Keratinocyte (primary cell): Measurements from ENCODE around the gene ATXN7L1. TPM values are rescaled to one million over a fixed set of nuclear protein-coding genes. Genes with fewer than 3 reads are reported as not detected.

ENCODE experiments used
- DNase-seq: peaks from one replicate; pipeline ENCODE4 v3.0.0-alpha.2; 2011; ENCODE audit warnings: low read depth, missing footprints, low spot score
- FAIRE-seq: peaks from 2 replicates; lab custom pipeline; 2011; peaks lifted over from hg19 to GRCh38; lab: Jason Lieb, UNC
- H2AFZ ChIP-seq: 2 replicates; pipeline ENCODE4 v1.6.0; 2012; ENCODE audit warnings: low read length, control low read depth, inconsistent platforms; ENCODE audit not compliant: control insufficient read depth
- H3K27ac ChIP-seq: 2 replicates; pipeline ENCODE4 v1.5.1; 2011; ENCODE audit warnings: low read length; ENCODE audit not compliant: control insufficient read depth, insufficient read depth
- H3K27me3 ChIP-seq: 3 replicates; pipeline ENCODE4 v1.6.0; 2011; ENCODE audit warnings: low read length; ENCODE audit not compliant: control insufficient read depth, insufficient read depth; ENCODE audit errors: extremely low read depth
- H3K36me3 ChIP-seq, 2 experiments: 2 replicates in 1 of 2; 3 replicates in 1 of 2; pipeline ENCODE4 v1.5.1; 2011; ENCODE audit warnings: low read length in 2 of 2, mild to moderate bottlenecking in 1 of 2; ENCODE audit not compliant: control insufficient read depth in 2 of 2, insufficient read depth in 2 of 2; ENCODE audit errors: extremely low read depth in 1 of 2
- H3K4me1 ChIP-seq: 3 replicates; pipeline ENCODE4 v1.5.1; 2011; ENCODE audit warnings: low read length; ENCODE audit not compliant: control insufficient read depth, insufficient read depth; ENCODE audit errors: extremely low read depth
- H3K4me2 ChIP-seq: 3 replicates; pipeline ENCODE4 v1.6.0; 2011; ENCODE audit warnings: low read depth, low read length; ENCODE audit not compliant: control insufficient read depth, insufficient read depth; ENCODE audit errors: extremely low read depth
- H3K4me3 ChIP-seq, 3 experiments: fragments of 200-600 bp in 1 of 3; sonication (generic) in 1 of 3; 2 replicates in 2 of 3; 3 replicates in 1 of 3; pipeline ENCODE4 v1.5.1; 2011 to 2016; ENCODE audit warnings: low read length in 3 of 3, mild to moderate bottlenecking in 3 of 3, control low read depth in 2 of 3, inconsistent platforms in 1 of 3, low read depth in 1 of 3, mixed read lengths in 1 of 3, mixed run types in 1 of 3, moderate library complexity in 1 of 3; ENCODE audit not compliant: control insufficient read depth in 2 of 3, insufficient read depth in 2 of 3; ENCODE audit errors: extremely low read depth in 1 of 3
- H3K79me2 ChIP-seq: 2 replicates; pipeline ENCODE4 v1.6.0; 2012; ENCODE audit warnings: low read length; ENCODE audit not compliant: control insufficient read depth, insufficient read depth
- H3K9ac ChIP-seq: 3 replicates; pipeline ENCODE4 v1.6.0; 2011; ENCODE audit warnings: low read length; ENCODE audit not compliant: control insufficient read depth, insufficient read depth; ENCODE audit errors: extremely low read depth
- H3K9me1 ChIP-seq: 3 replicates; pipeline ENCODE4 v1.6.0; 2011; ENCODE audit warnings: low read length; ENCODE audit not compliant: control insufficient read depth, insufficient read depth; ENCODE audit errors: extremely low read depth
- H3K9me3 ChIP-seq: 2 replicates; pipeline ENCODE4 v1.5.1; 2012; ENCODE audit warnings: low read depth, low read length; ENCODE audit not compliant: control insufficient read depth
- H4K20me1 ChIP-seq: 3 replicates; pipeline ENCODE4 v1.6.0; 2011; ENCODE audit warnings: low read length; ENCODE audit not compliant: control insufficient read depth, insufficient read depth; ENCODE audit errors: extremely low read depth
- EZH2 ChIP-seq: IDR thresholded peaks from one replicate; pipeline ENCODE4 v1.6.1; 2012; ENCODE audit warnings: inconsistent platforms, mild to moderate bottlenecking, low read length, moderate library complexity
- dilution Hi-C: fragments of 300-500 bp; cut with MboI; formaldehyde crosslinking; loops from one replicate; pipeline ENCODE4 v1.7.0; 2020; ENCODE audit warnings: low sequenced_read_pairs; ENCODE audit not compliant: extremely low pct_ligation_motif_present
- polyA plus RNA-seq, 5 experiments: library from polyadenylated mRNA; depleted of rRNA in 3 of 5; stranded (reverse) in 3 of 5; stranded (forward) in 1 of 5; unstranded in 1 of 5; fragments of >200 nt; gene quantifications; 1 replicate in 1 of 5; 2 replicates in 3 of 5; 3 replicates in 1 of 5; pipeline versions ENCODE4 v1.2.1 to v1.2.3, GENCODE V29; 2011 to 2012; ENCODE audit warnings: missing spikeins in 2 of 5, low read depth in 1 of 5, low replicate concordance in 1 of 5
- TF ChIP-seq, protein P1 (sequence below), 3 experiments: IDR thresholded peaks in 1 of 3; conservative IDR thresholded peaks in 1 of 3; optimal IDR thresholded peaks in 1 of 3; 2 replicates in 2 of 3; 3 replicates in 1 of 3; pipeline versions ENCODE3 to v1.5.1; 2011; ENCODE audit warnings: low read length in 3 of 3, mild to moderate bottlenecking in 3 of 3, moderate library complexity in 2 of 3, control low read depth in 1 of 3, inconsistent platforms in 1 of 3; ENCODE audit not compliant: insufficient read depth in 2 of 3; ENCODE audit errors: extremely low read depth in 1 of 3

ATXN7L1 gene
- polyA plus RNA-seq, 1 donor (not counting 4 experiments of a cell fraction or from before 2014, with no cell fraction given), result 4.8 TPM

DNA sequence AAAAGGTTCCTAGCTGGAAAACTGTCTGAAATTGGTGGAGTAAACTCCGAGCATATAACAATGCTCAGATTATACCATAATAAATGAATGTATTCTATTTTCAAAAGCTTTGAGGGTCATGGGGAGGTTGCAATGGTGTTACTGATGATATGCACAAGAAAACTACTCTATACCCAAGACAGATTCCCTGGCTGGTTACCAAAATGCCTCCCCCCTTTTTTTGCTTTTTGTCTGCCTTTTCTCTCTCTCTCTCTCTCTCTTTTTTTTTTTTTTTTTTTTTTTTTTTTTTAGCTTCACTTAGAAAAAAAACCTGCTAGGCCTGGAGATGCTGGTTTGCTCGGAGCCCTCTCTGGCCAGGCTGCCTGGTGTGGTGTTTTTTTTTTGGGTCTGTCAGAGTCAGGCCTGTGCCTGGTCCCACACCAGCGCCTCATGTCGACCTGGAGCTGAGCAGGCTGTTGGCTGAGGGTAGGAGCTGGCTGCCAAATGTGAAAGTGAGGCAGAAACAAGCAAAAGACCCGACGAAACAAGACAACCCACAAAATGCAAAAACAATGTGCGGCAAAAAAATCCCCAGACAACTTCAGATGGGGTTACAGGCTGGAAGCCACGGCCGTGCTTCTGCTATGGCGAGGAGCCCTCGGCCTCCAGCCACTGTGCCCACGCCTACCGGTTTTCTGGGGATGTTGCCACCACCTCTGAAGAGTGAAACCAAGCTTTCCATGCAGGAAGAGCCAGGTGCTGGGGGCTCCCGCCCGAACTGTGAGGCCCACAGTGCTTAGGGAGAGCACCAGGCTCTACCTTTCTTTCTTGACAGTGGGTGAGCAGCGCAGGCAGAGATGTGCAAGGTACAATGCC, 235.2 kb downstream of the ATXN7L1 start:
- no peak overlapping the region for H2AFZ ChIP-seq
- H3K4me1 ChIP-seq, result no peaks in the 10 kb centered on the region
- dilution Hi-C loops, result no loop called here
- H3K36me3 ChIP-seq, result peaks cover 0 to 6% of the 10 kb centered on the region in 2 experiments
- DNase-seq, result no peak
- no peak overlapping the region for H3K27ac ChIP-seq
- no peaks in the 10 kb centered on the region for H4K20me1 ChIP-seq
- no peak overlapping the region for H3K4me2 ChIP-seq
- H3K4me3 ChIP-seq, result no peak overlapping the region
- no peaks in the 10 kb centered on the region for H3K9me3 ChIP-seq
- no peaks in the 10 kb centered on the region for H3K79me2 ChIP-seq
- TF ChIP-seq, protein P1, sequence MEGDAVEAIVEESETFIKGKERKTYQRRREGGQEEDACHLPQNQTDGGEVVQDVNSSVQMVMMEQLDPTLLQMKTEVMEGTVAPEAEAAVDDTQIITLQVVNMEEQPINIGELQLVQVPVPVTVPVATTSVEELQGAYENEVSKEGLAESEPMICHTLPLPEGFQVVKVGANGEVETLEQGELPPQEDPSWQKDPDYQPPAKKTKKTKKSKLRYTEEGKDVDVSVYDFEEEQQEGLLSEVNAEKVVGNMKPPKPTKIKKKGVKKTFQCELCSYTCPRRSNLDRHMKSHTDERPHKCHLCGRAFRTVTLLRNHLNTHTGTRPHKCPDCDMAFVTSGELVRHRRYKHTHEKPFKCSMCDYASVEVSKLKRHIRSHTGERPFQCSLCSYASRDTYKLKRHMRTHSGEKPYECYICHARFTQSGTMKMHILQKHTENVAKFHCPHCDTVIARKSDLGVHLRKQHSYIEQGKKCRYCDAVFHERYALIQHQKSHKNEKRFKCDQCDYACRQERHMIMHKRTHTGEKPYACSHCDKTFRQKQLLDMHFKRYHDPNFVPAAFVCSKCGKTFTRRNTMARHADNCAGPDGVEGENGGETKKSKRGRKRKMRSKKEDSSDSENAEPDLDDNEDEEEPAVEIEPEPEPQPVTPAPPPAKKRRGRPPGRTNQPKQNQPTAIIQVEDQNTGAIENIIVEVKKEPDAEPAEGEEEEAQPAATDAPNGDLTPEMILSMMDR (optimal IDR thresholded peaks at IDR 0.05 in 1 of 3, IDR thresholded peaks at IDR 0.05 in 1 of 3, conservative IDR thresholded peaks at IDR 0.05 in 1 of 3; ENCODE audit: extremely low read depth in 1 of 3, insufficient read depth in 2 of 3, low read length in 3 of 3), result no peak
- no peak for TF ChIP-seq EZH2
- H3K27me3 ChIP-seq, result no peaks in the 10 kb centered on the region
- no peak for FAIRE-seq
- no peak overlapping the region for H3K9ac ChIP-seq
- no peaks in the 10 kb centered on the region for H3K9me1 ChIP-seq

DNA sequence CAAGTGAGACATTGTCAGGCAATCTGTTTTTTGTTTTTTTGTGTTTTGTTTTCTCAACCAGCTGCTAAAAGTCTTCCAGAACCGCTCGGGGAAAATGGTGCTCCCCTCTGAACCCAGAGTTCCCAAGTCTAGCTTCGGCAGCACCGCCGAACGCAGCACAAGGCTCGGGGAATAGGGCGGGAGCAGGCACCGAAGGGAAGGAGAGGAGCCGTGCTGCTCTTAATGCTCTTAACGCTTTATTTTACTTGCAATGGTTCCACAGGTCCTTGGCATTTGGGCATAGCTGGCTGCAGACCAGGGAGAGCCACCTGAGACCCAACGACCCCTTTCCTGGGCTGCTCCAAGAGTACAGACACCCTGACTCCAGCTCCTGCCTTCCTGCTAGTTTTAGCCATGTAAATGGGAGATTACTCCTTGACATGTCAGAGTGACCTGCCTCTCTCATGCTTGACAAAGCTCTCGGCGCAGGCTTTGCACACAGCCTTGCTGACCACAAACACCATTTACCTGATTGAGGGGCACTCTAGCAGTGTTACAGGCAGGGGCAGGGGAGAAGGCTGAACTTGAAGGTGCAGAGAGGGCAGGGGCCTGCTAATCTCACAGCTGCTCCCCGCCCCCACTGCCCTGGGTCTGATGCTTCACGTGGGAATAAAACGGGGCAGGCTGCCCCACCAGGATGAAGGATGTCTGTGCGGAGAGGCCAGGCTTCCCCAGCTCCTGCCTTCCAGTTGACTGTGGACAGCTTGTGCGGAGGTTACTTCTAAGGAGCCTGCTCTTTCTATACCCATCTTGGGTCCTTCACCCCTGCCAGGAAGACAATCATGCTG, 236.5 kb downstream of the ATXN7L1 start:
- Histone ChIP-seq H3K36me3 (peaks cover 3 to 9% of the 10 kb centered on the region in 2 experiments), H3K4me1 (no peaks in the 10 kb centered on the region), H3K9ac (no peak overlapping the region), H3K79me2 (no peaks in the 10 kb centered on the region), H3K9me1 (no peaks in the 10 kb centered on the region), H2AFZ (no peak overlapping the region), H3K27me3 (no peaks in the 10 kb centered on the region), H3K4me2 (no peak overlapping the region), H4K20me1 (no peaks in the 10 kb centered on the region), H3K9me3 (no peaks in the 10 kb centered on the region), H3K4me3 (no peak overlapping the region), H3K27ac (no peak overlapping the region)
- no peak for DNase-seq
- dilution Hi-C loops, result no loop called here
- no peak for TF ChIP-seq EZH2
- TF ChIP-seq, protein P1 (optimal IDR thresholded peaks at IDR 0.05 in 1 of 3, IDR thresholded peaks at IDR 0.05 in 1 of 3, conservative IDR thresholded peaks at IDR 0.05 in 1 of 3; ENCODE audit: extremely low read depth in 1 of 3, insufficient read depth in 2 of 3, low read length in 3 of 3), result no peak
- no peak for FAIRE-seq
